HG02852 (cell line): ENCODE results near the gene NCBP2L.

Experiments
- ATAC-seq: cut with Tn5 transposase; IDR thresholded peaks from one replicate; pipeline ENCODE4 v1.9.1; 2021; ENCODE audit warnings: mild to moderate bottlenecking, moderate library complexity; ENCODE audit not compliant: unreplicated experiment

Gene NCBP2L

DNA sequence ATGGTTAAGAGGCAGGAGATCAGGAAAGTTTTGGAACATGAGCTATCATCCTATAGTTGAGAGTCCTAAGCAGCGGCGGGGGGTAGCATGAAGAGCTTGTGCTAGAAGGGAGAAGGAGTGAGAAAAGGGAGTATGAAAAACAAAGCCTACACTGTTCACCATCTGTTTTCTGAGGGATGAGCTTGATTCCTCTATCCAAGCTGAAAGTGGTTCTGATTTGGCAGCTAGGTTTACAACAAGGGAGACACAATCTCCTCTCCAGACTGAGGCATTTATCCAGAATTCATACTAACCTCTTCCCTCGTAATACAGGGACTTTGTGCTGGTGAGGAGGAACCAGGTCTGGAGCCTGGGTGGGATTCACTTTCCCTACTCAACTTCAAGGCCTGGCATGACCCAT lies 25.5 kb upstream of the NCBP2L start:
- ATAC-seq = no peak

- ATAC-seq = no peak
These were observed 24.8 kb upstream of the NCBP2L start for GRCh38 chrX:107752714-107753113.

- ATAC-seq = no peak
These were observed 24.3 kb upstream of the NCBP2L start for GRCh38 chrX:107753187-107753586.

DNA sequence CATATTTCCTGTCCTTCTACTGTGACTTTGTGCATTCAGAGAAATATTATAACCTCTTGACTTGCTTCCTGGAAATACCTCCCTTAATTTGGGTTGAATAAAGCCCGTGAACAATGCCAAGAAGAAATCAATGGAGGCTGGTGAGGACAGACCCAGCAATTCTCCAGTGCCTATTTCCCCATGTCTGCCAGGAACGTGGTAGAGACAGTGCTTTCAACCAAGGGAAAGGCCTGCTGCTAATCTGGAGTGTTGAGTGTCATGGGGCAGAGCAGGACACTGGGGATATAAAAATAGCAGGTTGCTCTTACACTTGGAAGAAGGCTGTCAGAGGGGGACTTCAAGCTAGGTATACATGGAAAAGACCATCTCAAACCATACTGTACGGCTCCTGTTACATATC lies 21.8 kb upstream of the NCBP2L start:
- ATAC-seq = no peak

GRCh38 chrX:107758231-107758766 lies 19.2 kb upstream of the NCBP2L start:
- no peak for ATAC-seq

- ATAC-seq = no peak
These were observed 17.0 kb upstream of the NCBP2L start for GRCh38 chrX:107760304-107761077.

- ATAC-seq = no peak
These were observed 13.9 kb upstream of the NCBP2L start for GRCh38 chrX:107763647-107764046.

GRCh38 chrX:107764845-107765608 lies 12.5 kb upstream of the NCBP2L start:
- ATAC-seq = no peak

- no peak for ATAC-seq
These were observed 10.9 kb upstream of the NCBP2L start for GRCh38 chrX:107766470-107767150.

GRCh38 chrX:107768051-107768450 lies 9.5 kb upstream of the NCBP2L start:
- ATAC-seq = no peak

- ATAC-seq = no peak
These were observed 7.8 kb upstream of the NCBP2L start for GRCh38 chrX:107769581-107770317.

- no peak for ATAC-seq
These were observed 4.3 kb upstream of the NCBP2L start for GRCh38 chrX:107773206-107773605.

GRCh38 chrX:107773906-107774435 lies 3.6 kb upstream of the NCBP2L start:
- no peak for ATAC-seq

GRCh38 chrX:107775000-107775733 lies 2.4 kb upstream of the NCBP2L start:
- ATAC-seq = peak; percentile 13

GRCh38 chrX:107775734-107776511 lies 1.6 kb upstream of the NCBP2L start, which contains the start of gene TSC22D3:
TSS of gene TSC22D3 (minus strand) at chrX:107775787. CDS start at chrX:107775419, 368 bp downstream.
- ATAC-seq = peak; percentile 68

GRCh38 chrX:107776649-107777535 lies 641 bp upstream of the NCBP2L start:
- peak; percentile 80 for ATAC-seq

- no peak for ATAC-seq
These were observed 3.0 kb downstream of the NCBP2L start for GRCh38 chrX:107780525-107780924.

DNA sequence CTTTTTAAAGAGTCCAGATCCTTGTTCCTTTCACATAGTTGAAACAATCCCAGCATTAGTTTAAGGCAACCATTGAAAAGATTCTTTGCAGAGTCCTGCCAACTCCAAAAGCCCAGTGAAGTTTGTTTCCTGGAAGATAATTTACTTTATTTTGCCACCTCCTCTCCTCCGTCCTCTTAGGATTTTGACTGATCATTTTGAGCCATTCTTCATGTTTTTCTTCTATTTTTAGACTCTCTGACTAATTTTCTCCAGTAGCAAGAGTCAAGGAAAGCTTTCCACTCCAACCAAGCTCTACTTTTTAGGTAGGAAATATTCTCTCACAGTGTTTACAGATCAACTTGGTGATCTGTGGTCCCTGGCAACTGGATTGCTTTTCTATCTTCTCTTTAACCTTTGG lies 10.3 kb downstream of the NCBP2L start:
- ATAC-seq = no peak
